Stimulated activated CD4-positive, alpha-beta T cell treated with anti-CD3 and anti-CD28 coated beads, Interleukin-4, amount 100 ng/mL, for 24 hours (primary cell): ENCODE measurements around the gene ACP1.
"Not testable (repeated sequence)": the region's sequence is repeated elsewhere in the genome, so short reads cannot be mapped to it uniquely, and the experiment has no call there.

ENCODE experiments used
- DNase-seq: peaks from one replicate; pipeline ENCODE4 v3.0.0-alpha.2; 2020

ACP1 gene

GRCh38 chr2:314561-315336 is 50.0 kb downstream of the ACP1 start:
- DNase-seq: no peak

- DNase-seq: not testable (repeated sequence)
These were observed 51.2 kb downstream of the ACP1 start for GRCh38 chr2:315925-316324.

GRCh38 chr2:316381-316780 is 51.6 kb downstream of the ACP1 start:
- no peak for DNase-seq

GRCh38 chr2:317501-318424 is 53.0 kb downstream of the ACP1 start:
- peak; percentile 46 for DNase-seq

GRCh38 chr2:319059-319600 is 54.4 kb downstream of the ACP1 start:
- no peak for DNase-seq

- no peak for DNase-seq
These were observed 55.8 kb downstream of the ACP1 start for GRCh38 chr2:320561-320960.

GRCh38 chr2:322326-322725 is 57.6 kb downstream of the ACP1 start:
- no peak for DNase-seq

- no peak for DNase-seq
These were observed 58.3 kb downstream of the ACP1 start for GRCh38 chr2:323035-323434.
